Endothelial cell of umbilical vein (primary cell): ENCODE results near the gene CDYL. TPM values are rescaled to one million over a fixed set of nuclear protein-coding genes. Genes with fewer than 3 reads are reported as not detected.

Experiments used
- BruUV-seq: library from RNA; stranded (reverse); fragments of 400-500 nt; replicated peaks from 2 replicates; lab custom pipeline; 2021; lab: Mats Ljungman, UMichigan
- CTCF ChIA-PET: fragments of 300-600, 350-600 bp; sonication (Branson Sonifier 250); formaldehyde crosslinking; loops from one replicate; lab custom pipeline; 2021; ENCODE audit warnings: antibody characterized with exemption, inconsistent platforms; lab: Charles Lee
- POLR2A ChIA-PET: fragments of 300-600, 350-600 bp; sonication (Branson Sonifier 250); formaldehyde crosslinking; loops from one replicate; lab custom pipeline; 2021; ENCODE audit warnings: antibody characterized with exemption, inconsistent platforms; lab: Charles Lee
- DNase-seq: peaks from one replicate; pipeline ENCODE4 v3.0.0-alpha.2; 2011; ENCODE audit warnings: low read depth, low spot score
- FAIRE-seq: peaks from 2 replicates; lab custom pipeline; 2011; peaks lifted over from hg19 to GRCh38; lab: Jason Lieb, UNC
- H2AFZ ChIP-seq: 2 replicates; pipeline ENCODE4 v1.6.0; 2012; ENCODE audit warnings: low read depth, low read length, control low read depth, inconsistent platforms
- H3K27ac ChIP-seq: 2 replicates; pipeline ENCODE4 v1.5.1; 2011; ENCODE audit warnings: low read depth, mild to moderate bottlenecking, control low read depth, low read length, moderate library complexity; ENCODE audit not compliant: insufficient read depth
- H3K27me3 ChIP-seq, 2 experiments: 2 replicates each; pipeline versions ENCODE4 v1.6.0 to v1.6.1; 2011; ENCODE audit warnings: low read length in 2 of 2, mixed read lengths in 1 of 2; ENCODE audit not compliant: control insufficient read depth in 2 of 2, insufficient read depth in 2 of 2
- H3K36me3 ChIP-seq, 2 experiments: 2 replicates in 1 of 2; 3 replicates in 1 of 2; pipeline ENCODE4 v1.5.1; 2011; ENCODE audit warnings: low read length in 2 of 2, mild to moderate bottlenecking in 1 of 2, moderate library complexity in 1 of 2; ENCODE audit not compliant: control insufficient read depth in 2 of 2, insufficient read depth in 2 of 2; ENCODE audit errors: extremely low read depth in 1 of 2
- H3K4me1 ChIP-seq: 3 replicates; pipeline ENCODE4 v1.5.1; 2011; ENCODE audit warnings: mild to moderate bottlenecking, low read length; ENCODE audit not compliant: control insufficient read depth, insufficient read depth; ENCODE audit errors: extremely low read depth
- H3K4me2 ChIP-seq: 2 replicates; pipeline ENCODE4 v1.6.1; 2011; ENCODE audit warnings: low read length, control low read depth, mixed read lengths; ENCODE audit not compliant: insufficient read depth
- H3K4me3 ChIP-seq, 3 experiments: fragments of 200-600 bp in 1 of 3; sonication (generic), shearing (Covaris generic) in 1 of 3; replicated peaks in 1 of 3; 2 replicates each; pipeline ENCODE4 v1.5.1; 2011 to 2016; ENCODE audit warnings: control low read depth in 3 of 3, low read length in 3 of 3, mild to moderate bottlenecking in 2 of 3, inconsistent platforms in 1 of 3, low read depth in 1 of 3, moderate library complexity in 1 of 3; ENCODE audit not compliant: insufficient read depth in 1 of 3
- H3K79me2 ChIP-seq: 2 replicates; pipeline ENCODE4 v1.6.0; 2012; ENCODE audit warnings: low read length, inconsistent platforms; ENCODE audit not compliant: control insufficient read depth, insufficient read depth
- H3K9ac ChIP-seq: replicated peaks from 2 replicates; pipeline ENCODE3; 2011; ENCODE audit warnings: low read length, control low read depth; ENCODE audit not compliant: insufficient read depth; ENCODE audit errors: extremely low read depth
- H3K9me1 ChIP-seq: replicated peaks from 3 replicates; pipeline ENCODE4 v1.6.0; 2011; ENCODE audit warnings: mild to moderate bottlenecking, low read length; ENCODE audit not compliant: control insufficient read depth, insufficient read depth; ENCODE audit errors: extremely low read depth
- H3K9me3 ChIP-seq: replicated peaks from 2 replicates; pipeline ENCODE4 v1.5.1; 2012; ENCODE audit warnings: low read length, inconsistent platforms; ENCODE audit not compliant: control insufficient read depth, insufficient read depth
- H4K20me1 ChIP-seq: replicated peaks from 2 replicates; pipeline ENCODE3; 2011; ENCODE audit warnings: mild to moderate bottlenecking, low read length; ENCODE audit not compliant: control insufficient read depth, insufficient read depth; ENCODE audit errors: extremely low read depth
- EZH2 ChIP-seq: IDR thresholded peaks from 2 replicates; pipeline ENCODE4 v1.6.1; 2012; ENCODE audit warnings: borderline replicate concordance, low read depth, mild to moderate bottlenecking, moderate library complexity, low read length, inconsistent platforms; ENCODE audit not compliant: severe bottlenecking
- FOS ChIP-seq: IDR thresholded peaks from 2 replicates; pipeline ENCODE4 v1.6.1; 2011; ENCODE audit warnings: mild to moderate bottlenecking, low read length, moderate library complexity, borderline replicate concordance; ENCODE audit not compliant: insufficient read depth
- GATA2 ChIP-seq: IDR thresholded peaks from 2 replicates; pipeline ENCODE4 v1.7.0; 2011; ENCODE audit warnings: low read depth, mild to moderate bottlenecking, moderate library complexity, mixed read lengths, low read length; ENCODE audit not compliant: insufficient read length, insufficient read depth
- JUN ChIP-seq: IDR thresholded peaks from 2 replicates; pipeline ENCODE4 v1.6.1; 2011; ENCODE audit warnings: borderline replicate concordance, low read depth; ENCODE audit not compliant: insufficient read length, insufficient read depth
- MAX ChIP-seq: IDR thresholded peaks from 2 replicates; pipeline ENCODE4 v1.6.1; 2011; ENCODE audit not compliant: insufficient read depth, insufficient read length
- MYC ChIP-seq: IDR thresholded peaks from one replicate; pipeline ENCODE4 v1.6.1; 2011; ENCODE audit warnings: mild to moderate bottlenecking, low read depth, low read length
- POLR2A ChIP-seq: IDR thresholded peaks from 2 replicates; pipeline ENCODE4 v1.6.1; 2012; ENCODE audit warnings: low read depth, mild to moderate bottlenecking, control low read depth, low read length
- POLR2AphosphoS5 ChIP-seq: IDR thresholded peaks from 2 replicates; pipeline ENCODE4 v1.6.1; 2012; ENCODE audit warnings: low read depth, mild to moderate bottlenecking, control low read depth, low read length, moderate library complexity; ENCODE audit not compliant: insufficient read depth
- dilution Hi-C: fragments of 300-500 bp; cut with MboI; formaldehyde crosslinking; loops from one replicate; pipeline ENCODE4 v1.15.0; 2019; ENCODE audit warnings: low sequenced_read_pairs; ENCODE audit not compliant: extremely low pct_ligation_motif_present
- intact Hi-C: fragments of 100-400 bp; cut with micrococcal nuclease; formaldehyde crosslinking; loops from one replicate; pipeline ENCODE4 v1.10.0; 2022
- polyA plus RNA-seq, 4 experiments: library from polyadenylated mRNA; depleted of rRNA in 3 of 4; stranded (reverse) in 3 of 4; unstranded in 1 of 4; fragments of >200 nt; gene quantifications; 2 replicates each; pipeline versions ENCODE4 v1.2.1 to v1.2.3, GENCODE V29; 2011 to 2012; ENCODE audit warnings: missing spikeins in 1 of 4
- total RNA-seq: library from RNA; stranded (reverse); gene quantifications from 2 replicates; pipeline ENCODE4 v1.2.3, GENCODE V29; 2021
- TF ChIP-seq, protein P1 (sequence below), 2 donors: IDR thresholded peaks; 1 replicate in 1 of 2; 2 replicates in 1 of 2; pipeline ENCODE4 v1.5.1; 2011; ENCODE audit warnings: low read length in 2 of 2, mild to moderate bottlenecking in 2 of 2, moderate library complexity in 2 of 2, control low read depth in 1 of 2, inconsistent platforms in 1 of 2, low read depth in 1 of 2; ENCODE audit not compliant: insufficient read depth in 1 of 2; ENCODE audit errors: extremely low read depth in 1 of 2

Gene CDYL
- total and polyA plus RNA-seq, 2 donors (not counting 3 experiments of a cell fraction or from before 2014, with no cell fraction given): 10.2 to 35.6 TPM

DNA sequence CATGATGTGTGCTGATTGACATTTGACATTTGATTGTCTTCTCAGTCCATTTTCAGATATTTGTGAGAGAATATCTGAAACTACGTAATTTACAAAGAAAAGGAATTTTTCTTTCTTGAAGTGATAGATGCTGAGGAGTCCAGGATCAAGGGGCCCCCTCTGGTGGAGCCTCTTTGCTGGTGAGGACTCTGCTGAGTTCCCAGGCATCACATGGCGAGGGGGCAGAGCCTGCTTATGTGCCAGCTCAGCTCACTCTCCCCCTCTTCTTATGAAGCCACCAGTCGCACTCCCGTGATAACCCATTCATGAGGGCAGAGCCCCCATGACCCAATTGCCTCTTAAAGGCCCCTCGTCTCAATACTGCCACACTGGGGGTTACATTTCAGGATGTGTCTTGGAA is 136.4 kb downstream of the CDYL start:
- Histone ChIP-seq H3K4me2 (no peak overlapping the region), H3K9ac (no peak overlapping the region), H3K9me3 (no peaks in the 10 kb centered on the region), H3K9me1 (no peaks in the 10 kb centered on the region), H4K20me1 (no peaks in the 10 kb centered on the region), H3K4me1 (peaks cover 6% of the 10 kb centered on the region), H2AFZ (no peak overlapping the region), H3K36me3 (no peaks in the 10 kb centered on the region), H3K27ac (no peak overlapping the region), H3K27me3 (no peaks in the 10 kb centered on the region), H3K4me3 (no peak overlapping the region), H3K79me2 (no peaks in the 10 kb centered on the region)
- TF ChIP-seq POLR2AphosphoS5 (no peak), GATA2 (no peak), JUN (no peak), EZH2 (no peak), MYC (no peak), POLR2A (no peak), MAX (no peak), FOS (no peak)
- TF ChIP-seq, protein P1, sequence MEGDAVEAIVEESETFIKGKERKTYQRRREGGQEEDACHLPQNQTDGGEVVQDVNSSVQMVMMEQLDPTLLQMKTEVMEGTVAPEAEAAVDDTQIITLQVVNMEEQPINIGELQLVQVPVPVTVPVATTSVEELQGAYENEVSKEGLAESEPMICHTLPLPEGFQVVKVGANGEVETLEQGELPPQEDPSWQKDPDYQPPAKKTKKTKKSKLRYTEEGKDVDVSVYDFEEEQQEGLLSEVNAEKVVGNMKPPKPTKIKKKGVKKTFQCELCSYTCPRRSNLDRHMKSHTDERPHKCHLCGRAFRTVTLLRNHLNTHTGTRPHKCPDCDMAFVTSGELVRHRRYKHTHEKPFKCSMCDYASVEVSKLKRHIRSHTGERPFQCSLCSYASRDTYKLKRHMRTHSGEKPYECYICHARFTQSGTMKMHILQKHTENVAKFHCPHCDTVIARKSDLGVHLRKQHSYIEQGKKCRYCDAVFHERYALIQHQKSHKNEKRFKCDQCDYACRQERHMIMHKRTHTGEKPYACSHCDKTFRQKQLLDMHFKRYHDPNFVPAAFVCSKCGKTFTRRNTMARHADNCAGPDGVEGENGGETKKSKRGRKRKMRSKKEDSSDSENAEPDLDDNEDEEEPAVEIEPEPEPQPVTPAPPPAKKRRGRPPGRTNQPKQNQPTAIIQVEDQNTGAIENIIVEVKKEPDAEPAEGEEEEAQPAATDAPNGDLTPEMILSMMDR (IDR thresholded peaks at IDR 0.05; ENCODE audit: extremely low read depth in 1 of 2, insufficient read depth in 1 of 2, low read depth in 1 of 2, low read length in 2 of 2): no peak
- POLR2A ChIA-PET: no interaction called here
- dilution Hi-C loops: no loop called here
- DNase-seq (no peak), FAIRE-seq (no peak)
- intact Hi-C loops: no loop called here
- BruUV-seq: no TSS peak
- CTCF ChIA-PET: no interaction called here
